COLO668 (cell line): ENCODE data around the gene GNAI2.
"Not testable (repeated sequence)": the region's sequence is repeated elsewhere in the genome, so short reads cannot be mapped to it uniquely, and the experiment has no call there.

Experiments used
- DNase-seq: peaks from one replicate; lab custom pipeline; 2025; ENCODE audit not compliant: unreplicated experiment; lab: John Stamatoyannopoulos, UW

Gene GNAI2

DNA sequence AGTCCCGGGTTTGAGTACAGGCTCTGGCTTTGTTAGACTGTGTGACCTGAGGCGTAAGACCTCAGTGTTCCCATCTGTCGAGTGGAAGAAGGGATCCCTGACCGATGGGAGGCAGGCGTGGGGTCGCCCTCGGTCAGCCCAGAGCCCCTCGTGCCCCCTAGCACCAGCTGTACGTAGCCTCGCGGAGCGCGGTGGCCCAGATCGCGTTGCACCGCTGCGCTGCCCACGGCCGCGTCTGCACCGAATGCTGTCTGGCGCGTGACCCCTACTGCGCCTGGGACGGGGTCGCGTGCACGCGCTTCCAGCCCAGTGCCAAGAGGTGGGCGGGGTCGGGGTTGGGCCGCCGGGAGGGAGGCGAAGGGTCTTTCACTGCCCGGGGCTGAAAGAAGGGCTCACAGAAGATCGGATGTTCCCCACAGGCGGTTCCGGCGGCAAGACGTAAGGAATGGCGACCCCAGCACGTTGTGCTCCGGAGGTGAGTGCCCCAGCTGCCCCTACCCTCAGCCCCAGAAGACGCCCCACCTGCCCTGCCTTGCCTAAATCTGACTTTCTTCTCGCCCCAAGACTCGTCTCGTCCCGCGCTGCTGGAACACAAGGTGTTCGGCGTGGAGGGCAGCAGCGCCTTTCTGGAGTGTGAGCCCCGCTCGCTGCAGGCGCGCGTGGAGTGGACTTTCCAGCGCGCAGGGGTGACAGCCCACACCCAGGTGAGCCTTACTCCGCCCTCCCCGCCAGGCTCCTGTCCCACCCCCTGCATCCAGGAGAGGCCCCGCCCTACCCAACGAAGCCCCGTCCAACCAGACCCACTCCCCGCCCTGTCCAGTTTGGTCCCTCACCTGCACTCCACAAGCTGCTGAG lies 39.4 kb downstream of the GNAI2 start:
- no peak for DNase-seq

DNA sequence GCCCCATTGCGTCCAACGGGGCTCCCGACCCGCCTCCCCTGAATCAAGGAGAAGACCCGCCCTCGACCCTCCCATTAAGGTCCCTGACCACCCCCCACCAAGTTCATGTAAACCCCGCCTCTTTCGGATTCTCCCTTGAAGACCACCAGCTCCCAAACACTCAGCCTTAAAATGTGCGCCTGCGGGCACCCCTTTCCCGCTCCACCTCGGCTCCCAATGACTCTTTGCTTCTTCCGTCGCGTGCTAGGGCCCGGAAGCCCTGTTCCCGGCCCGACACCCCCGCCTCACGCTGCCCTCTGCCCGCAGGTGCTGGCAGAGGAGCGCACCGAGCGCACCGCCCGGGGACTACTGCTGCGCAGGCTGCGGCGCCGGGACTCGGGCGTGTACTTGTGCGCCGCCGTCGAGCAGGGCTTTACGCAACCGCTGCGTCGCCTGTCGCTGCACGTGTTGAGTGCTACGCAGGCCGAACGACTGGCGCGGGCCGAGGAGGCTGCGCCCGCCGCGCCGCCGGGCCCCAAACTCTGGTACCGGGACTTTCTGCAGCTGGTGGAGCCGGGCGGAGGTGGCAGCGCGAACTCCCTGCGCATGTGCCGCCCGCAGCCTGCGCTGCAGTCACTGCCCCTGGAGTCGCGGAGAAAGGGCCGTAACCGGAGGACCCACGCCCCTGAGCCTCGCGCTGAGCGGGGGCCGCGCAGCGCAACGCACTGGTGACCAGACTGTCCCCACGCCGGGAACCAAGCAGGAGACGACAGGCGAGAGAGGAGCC lies 40.2 kb downstream of the GNAI2 start:
- no peak for DNase-seq

DNA sequence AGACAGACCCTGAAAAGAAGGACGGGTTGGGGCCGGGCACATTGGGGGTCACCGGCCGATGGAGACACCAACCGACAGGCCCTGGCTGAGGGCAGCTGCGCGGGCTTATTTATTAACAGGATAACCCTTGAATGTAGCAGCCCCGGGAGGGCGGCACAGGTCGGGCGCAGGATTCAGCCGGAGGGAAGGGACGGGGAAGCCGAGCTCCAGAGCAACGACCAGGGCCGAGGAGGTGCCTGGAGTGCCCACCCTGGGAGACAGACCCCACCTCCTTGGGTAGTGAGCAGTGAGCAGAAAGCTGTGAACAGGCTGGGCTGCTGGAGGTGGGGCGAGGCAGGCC lies 40.7 kb downstream of the GNAI2 start:
- no peak for DNase-seq

DNA sequence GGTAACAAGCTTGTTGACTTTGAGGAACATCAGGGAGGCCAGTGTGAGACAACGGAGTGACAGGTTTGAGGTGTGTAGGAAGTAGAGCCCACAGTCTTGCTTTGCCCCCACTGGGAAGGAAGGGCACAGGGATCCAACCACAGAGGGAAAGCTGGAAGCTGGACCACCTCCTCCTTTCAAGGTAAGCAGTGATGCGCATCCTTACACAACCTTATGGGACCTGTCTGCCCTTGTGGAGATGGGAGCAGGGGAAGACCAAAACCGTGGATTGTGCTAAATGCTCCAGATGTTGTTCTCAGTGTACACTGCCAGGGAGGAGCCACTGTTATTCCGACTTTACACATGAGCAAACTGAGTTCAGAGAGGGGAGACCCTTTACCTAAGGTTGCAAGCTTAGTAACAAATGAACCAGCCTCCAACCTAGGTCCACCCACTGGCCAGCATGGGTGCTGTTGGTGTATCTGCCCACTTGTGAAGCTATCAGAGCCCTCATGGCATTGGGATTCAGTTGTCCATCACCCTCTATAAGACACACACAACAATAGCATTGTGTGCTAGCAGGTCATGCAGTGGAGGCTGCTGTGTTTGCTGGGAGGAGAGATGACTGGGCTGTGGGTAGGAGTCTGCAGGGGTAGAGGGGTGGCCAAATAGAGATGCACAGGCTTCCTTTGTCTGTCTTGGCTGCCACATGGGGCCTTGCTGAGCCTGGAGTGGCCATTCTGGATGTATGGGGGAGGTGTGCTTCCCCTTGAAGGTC lies 42.3 kb downstream of the GNAI2 start:
- no peak for DNase-seq

DNA sequence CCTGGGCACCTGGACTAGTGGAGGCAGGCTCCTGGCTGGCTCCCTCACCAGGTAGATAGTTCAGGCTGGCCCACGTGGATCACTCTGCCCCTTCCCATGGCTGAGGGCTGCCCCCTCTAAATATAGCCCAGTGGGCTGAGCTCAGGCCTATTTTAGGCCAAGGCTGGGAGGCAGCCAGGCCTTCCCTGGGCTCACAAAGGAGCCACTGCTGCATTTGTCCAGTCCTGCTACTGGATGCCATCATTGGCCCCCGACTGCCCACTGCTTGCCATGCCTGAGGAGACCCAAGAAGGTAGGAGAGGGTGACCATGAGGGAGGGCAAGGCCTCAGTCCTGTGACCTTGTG lies 42.8 kb downstream of the GNAI2 start, which contains the start of gene LSMEM2:
LSMEM2 (plus strand) TSS at position 208 of the 345 bp plus-strand sequence; CDS start at position 235, 27 bp downstream.
- no peak for DNase-seq

DNA sequence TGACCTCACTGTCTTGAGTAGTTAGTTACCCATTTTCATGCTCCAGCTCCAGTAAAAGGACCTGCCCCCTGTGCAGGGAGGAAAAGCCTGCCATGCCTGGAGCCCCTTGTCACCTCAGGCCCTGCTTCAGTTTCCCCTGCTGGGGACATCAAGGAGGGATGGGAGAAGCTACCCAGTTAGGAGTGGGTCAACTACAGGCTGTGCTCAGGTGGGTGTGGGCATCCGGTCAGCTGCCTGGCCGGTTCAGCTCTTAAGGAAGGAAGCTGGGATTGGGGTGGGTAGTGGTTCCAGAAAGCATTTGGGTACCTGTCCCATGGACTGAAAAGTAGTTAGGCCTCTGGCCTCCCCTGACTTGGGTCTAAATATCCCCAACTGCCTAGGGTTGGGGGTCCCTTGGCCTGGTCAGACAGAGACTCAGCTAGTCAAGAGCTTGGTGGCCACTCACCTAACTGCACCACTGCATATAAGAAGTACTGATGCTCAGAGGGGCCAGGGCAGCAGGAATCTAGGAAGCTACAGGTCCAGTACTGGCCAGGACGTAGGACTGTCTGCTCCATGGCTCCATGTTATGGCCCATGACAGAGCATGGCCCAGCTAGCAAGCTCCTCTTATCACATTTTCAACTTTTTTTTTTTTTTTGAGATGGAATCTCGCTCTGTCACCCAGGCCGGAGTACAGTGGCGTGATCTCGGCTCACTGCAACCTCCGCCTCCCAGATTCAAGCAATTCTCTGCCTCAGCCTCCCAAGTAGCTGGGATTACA lies 43.4 kb downstream of the GNAI2 start:
- DNase-seq, result no peak

DNA sequence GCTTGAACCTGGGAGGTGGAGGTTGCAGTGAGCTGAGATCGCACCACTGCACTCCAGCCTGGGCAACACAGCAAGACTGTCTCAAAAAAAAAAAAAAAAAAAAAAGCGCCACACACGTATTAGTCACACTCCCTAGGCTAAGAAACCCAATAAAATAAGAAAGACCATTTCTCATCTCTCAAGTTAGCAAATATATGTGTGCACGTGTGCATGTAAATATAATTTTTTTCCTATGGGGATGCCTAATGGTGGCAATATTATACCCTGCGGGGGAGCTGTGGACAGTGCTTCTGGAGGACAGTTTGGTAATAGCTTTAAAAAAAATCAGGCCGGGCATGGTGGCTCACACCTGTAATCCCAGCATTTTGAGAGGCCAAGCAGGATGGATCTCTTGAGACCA lies 48.1 kb downstream of the GNAI2 start:
- not testable (repeated sequence) for DNase-seq

DNA sequence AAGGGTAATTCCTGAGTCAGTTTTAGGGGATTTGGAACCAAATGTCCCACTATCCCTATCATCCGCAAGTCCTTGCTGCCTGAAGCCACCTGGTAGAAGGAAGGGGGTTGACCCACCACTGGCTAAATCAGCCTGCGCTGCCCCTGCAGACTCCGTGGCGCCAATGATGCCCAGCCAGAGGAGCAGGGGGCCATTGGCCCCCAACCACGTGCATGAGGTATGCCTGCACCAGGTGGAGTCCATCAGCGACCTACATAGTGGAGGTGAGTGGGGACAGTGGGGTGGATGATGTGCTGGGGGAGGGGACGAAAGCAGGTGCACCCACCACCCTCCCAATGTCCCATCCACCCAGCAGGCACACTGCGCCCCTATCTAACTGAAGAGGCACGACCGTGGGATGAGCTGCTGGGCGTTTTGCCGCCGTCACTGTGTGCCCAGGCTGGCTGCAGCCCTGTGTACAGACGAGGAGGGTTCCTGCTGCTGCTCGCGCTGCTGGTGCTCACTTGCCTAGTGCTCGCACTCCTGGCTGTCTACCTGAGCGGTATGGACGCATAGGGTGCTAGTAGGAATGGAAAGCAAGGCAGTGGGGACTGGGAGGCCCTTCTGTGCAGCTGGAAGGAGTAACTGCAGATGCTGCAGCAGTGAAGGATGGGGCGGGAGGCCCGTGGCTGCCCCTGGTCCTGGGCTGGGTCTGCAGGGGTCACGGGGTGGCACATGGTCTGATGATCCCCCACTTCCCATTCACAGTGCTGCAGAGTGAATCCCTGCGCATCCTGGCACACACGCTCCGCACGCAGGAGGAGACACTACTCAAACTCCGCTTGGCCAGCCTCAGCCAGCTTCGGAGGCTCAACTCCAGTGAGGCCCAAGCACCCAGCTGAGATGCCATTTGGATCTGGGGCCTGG lies 50.6 kb downstream of the GNAI2 start:
- no peak for DNase-seq

DNA sequence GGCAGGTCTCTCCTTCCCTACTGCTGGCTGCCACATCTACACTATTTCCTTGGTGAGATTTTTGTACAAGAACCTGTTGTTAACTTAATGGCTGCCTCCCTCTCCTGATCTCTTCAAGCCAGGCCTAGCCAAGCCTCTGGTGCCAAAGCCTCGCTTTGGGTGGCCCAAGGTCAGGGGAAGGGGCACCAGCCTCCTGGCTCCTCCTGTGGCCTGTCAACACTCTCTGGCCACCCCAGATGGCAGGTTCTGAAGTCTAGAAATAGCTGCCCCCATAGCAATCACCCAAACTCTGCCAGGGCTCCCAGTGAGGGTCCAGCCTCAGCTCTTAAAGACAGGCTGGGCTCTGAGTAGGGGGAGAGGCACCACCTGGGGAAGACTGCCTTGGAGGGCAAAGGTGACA lies 51.3 kb downstream of the GNAI2 start:
- no peak for DNase-seq

DNA sequence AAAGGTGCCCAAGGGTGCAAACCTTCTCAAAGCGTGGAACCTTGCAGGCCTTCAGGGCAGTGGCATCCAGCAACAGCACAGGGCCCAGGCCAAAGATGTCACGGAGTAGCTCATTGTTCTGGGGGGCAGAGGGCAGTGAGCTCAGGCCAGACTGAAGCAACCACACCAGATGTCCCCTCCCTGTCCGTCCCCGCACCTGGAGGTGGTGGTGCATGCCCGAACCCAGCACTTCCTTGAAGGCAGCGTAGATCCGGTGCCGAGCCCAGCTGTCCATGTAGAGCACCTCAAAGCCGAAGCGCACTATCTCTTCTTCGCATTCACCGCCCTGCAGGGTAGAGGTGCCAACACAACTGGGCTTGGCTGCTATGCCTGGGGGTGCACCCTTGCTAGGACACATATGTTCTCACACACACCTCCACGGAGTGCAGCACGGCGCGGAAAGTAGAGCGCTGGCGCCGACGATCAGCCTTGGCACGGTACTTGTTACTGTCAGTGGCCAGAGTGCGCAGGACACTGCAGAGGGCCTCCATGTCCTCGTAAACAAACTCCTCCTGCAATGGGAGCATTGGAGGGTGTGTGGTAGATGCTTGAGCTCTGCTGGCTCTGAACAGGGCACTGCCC lies 52.5 kb downstream of the GNAI2 start:
- DNase-seq, result no peak

DNA sequence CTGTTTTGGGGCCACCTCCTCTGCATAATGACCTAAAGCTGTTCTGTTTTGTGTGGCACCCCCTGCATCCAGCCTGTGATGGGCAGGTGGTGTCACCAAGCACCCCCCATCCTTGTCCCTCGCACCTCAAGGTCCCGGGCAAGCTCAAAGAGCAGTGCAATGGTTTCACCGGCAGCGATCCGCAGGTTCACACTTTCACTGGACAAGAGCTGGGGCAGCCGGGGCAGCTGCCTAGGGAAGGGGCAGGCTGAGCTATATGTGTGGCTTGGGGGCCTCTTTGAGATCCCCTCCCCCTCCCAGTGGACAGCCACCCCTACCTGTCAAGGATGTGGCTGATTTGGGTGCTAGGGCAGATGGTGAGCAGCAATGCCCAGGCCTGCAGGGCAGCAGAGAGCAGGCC lies 53.1 kb downstream of the GNAI2 start:
- DNase-seq, result no peak

DNA sequence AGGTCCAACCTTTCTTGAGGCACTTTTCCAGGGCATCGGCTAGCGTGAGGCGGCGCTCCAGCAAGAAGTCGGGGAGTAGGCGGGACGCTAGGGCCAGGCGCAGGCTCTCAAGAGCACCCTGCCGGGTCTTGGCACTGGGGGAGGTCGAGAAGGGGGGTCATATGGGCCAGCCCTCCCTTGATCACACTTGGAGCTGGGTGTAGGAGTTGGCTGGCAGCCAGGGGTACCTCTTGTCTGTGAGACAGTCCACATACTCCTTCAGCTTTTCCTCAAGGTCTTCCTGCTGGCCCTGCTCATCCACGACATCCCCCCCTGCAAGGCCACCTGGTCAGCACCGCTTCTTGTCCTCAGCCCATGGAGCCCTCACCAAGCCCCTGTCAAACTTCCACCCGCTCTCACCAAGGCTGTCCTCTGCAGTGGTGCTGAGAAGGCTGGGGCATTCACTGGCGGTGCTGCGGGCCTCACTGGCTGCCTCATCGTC lies 54.2 kb downstream of the GNAI2 start:
- DNase-seq, result no peak

DNA sequence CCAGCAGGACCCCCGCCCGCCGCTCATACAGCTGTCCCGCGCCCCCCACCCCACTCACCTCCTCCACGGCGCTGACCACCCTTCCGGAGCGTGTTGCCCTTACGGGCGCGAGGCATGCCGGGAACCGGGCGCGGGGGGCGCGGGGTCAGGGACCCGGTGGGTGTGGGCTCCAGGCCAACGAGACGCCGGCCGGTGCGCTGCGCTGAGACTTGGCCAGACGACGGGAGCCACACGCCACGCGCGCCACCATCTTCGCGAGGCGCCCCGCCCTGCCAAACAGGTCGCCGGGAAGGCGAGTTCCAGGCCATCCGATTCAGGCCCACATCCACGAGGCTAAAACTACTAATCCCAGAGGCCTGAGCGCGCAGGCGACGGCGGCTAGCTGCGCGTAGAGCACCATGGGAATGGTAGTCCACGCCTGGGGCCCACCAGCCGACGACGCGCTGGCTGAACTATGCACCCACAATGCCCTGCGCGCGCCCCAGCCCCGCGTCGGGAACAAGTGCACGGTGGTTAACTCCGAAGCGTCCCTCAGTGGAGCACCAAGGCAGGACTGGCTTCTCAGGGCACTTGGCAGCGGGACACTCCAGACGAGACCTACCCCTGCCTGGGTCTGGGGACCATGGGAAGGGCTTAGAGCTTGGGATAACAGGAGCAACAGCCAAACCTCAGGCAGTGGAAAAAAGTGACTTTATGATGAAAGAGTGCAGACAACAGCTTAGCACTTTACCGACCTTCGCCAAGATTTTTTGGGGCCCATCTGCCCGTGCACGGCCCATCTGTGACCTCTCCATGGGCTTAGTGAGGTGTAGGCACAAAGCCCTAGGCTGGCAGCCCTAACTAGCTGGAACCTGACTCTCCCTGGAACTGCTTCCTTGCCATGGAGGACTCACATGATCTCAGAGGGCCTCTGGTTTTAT lies 56.4 kb downstream of the GNAI2 start, which contains the start of gene IFRD2:
IFRD2 (minus strand) TSS at position 271 of the 920 bp plus-strand sequence; CDS start at position 116, 155 bp downstream.
- DNase-seq, result peak; percentile 95

DNA sequence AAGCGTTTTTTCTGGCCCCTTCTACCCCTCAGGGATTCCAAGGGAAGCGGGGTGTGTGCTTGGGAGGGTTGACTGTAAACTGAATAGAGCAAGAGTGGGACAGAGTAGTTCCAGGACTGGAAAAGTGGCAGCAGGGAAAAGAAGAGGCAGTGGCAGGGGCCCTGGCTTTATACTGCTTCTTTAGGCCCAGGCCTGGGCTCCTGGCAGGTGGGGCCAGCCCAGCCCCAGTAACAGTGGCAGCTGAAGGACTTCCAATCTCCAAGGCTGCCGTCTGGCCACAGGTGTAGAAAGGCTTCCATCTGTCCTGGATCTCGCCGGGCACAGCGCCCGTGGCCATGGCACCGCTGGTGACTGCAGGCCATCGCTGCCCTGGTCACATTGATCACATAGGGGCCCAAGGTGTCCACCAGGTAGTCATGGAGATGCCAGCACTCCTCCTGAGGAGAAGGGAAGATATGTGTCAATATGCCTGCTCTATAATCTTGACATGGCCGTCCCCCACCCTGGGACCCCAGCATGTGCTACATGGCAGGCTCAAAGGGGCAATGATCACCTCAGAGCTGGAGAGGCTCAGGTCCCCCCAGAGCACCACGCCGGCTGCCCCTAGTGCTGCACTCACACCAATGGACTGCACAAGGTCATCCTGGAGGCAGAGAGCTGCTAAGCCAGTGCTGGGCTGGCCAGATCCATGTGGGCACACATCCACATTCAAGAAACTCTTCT lies 57.2 kb downstream of the GNAI2 start:
- DNase-seq, result no peak

DNA sequence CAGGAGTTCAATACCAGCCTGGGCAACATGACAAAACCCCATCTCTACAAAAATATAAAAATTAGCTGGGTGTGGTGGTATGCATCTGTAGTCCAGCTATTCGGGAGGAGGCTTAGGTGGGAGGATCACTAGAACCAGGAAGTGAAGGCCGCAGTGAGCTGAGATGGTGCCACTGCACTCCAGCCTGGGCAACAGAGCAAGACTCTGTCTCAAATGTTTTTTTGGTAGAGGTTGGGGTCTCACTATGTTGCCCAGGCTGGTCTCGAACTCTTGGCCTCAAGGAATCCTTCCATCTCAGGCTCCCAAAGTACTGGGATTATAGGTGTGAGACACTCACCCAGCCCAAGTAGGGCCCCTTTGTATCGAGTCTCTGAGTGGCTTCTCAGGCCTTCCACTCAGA lies 58.1 kb downstream of the GNAI2 start:
- DNase-seq, result no peak

DNA sequence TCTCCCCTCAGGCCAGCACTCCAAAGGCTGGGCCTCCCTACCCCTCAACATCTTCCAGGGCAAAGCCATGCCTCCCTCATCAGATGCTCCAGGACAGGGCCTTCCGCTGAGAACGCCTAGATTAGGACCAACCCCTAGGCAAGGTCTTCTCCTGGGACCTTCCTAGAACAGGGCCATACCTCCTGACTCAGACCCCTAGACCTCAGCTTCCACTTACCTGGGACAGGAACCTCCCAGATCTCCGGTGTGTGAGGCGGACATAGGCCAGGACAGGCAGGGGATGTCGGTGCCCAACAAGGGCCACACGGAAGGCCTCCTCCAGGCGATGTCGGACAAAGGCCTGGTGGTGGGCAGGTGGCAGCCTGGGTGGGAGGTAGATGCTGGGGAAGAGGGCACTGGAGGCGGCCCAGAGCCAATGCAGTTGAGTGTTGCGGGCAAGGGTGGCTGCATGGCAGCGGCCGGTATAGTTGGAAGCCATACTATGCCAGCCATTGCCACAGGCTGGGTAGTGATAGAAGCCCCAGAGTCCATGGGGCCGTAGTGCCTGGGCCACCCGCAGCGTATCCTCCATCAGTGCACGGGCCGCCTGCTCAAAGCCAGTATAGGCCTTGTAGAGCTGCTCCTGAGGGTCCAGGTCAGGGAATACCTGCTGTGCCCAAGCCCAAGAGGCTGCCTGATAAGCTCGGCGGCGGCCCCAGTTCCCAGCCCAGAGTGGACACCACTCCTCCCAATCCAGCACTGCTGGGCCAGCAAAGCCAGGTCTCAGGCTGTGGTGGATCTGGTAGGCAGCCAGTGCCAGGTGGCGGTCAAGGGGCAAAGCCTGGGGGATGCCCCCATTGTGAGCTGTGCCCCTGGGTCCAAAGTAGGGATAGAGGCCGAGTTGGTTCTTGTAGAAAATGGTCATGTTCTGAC lies 58.7 kb downstream of the GNAI2 start:
- DNase-seq, result no peak
